Body of pancreas (tissue), 4 donors: Measurements from ENCODE around the gene DMD. TPM values are rescaled to one million over a fixed set of nuclear protein-coding genes. Genes with fewer than 3 reads are reported as not detected.

Source experiments
- ATAC-seq: fragments of 150-250 bp; one replicate; pipeline ENCODE4 v1.9.1; 2016
- DNase-seq, 4 donors: peaks; one replicate each; pipeline ENCODE4 v3.0.0-alpha.2; 2019
- H3K27ac ChIP-seq, 4 donors: fragments of 200-600 bp; sonication (generic); 1 replicate in 3 of 4; 2 replicates in 1 of 4; pipeline versions ENCODE4 v1.5.1 to v1.6.1; 2016 to 2019; ENCODE audit warnings: mild to moderate bottlenecking in 1 of 4, mixed read lengths in 1 of 4, moderate library complexity in 1 of 4
- H3K27me3 ChIP-seq, 2 donors: fragments of 200-600 bp; sonication (generic); one replicate each; pipeline ENCODE4 v1.6.0; 2016; ENCODE audit warnings: mild to moderate bottlenecking in 1 of 2
- H3K36me3 ChIP-seq, 2 donors: fragments of 200-600 bp; sonication (generic); replicated peaks in 1 of 2; 2 replicates each; pipeline ENCODE4 v1.5.1; 2016; ENCODE audit warnings: low read depth in 2 of 2; ENCODE audit not compliant: insufficient read depth in 1 of 2
- H3K4me1 ChIP-seq: fragments of 200-600 bp; sonication (generic); one replicate; pipeline ENCODE4 v1.6.0; 2016
- H3K4me3 ChIP-seq, 2 donors: fragments of 200-600 bp; sonication (generic); 1 replicate in 1 of 2; 2 replicates in 1 of 2; pipeline ENCODE4 v1.5.1; 2016 to 2019
- H3K9me3 ChIP-seq, 3 donors: fragments of 200-600 bp; sonication (generic); 1 replicate in 2 of 3; 2 replicates in 1 of 3; pipeline ENCODE4 v1.5.1; 2016
- POLR2A ChIP-seq, 3 donors: fragments of 450-650 bp; IDR thresholded peaks; one replicate each; pipeline ENCODE4 v1.6.1; 2016; ENCODE audit warnings: antibody characterized with exemption in 3 of 3, mild to moderate bottlenecking in 2 of 3
- WGBS, 2 donors: methylation state at CpG; one replicate each; pipeline ENCODE4 v1.1.5; 2017; 5-methylcytosine and 5-hydroxymethylcytosine counted together
- intact Hi-C: fragments of 100-400 bp; cut with DNase I; formaldehyde crosslinking; loops from one replicate; pipeline ENCODE4 v1.15.1; 2023
- total RNA-seq, 2 donors: library from RNA; depleted of rRNA; stranded (reverse); fragments of >200 nt; gene quantifications; one replicate each; pipeline ENCODE4 v1.1.0, GENCODE V29; 2016
- TF ChIP-seq, protein P1 (sequence below), 7 experiments: fragments of 450-650 bp in 4 of 7; fragments of 200-600 bp in 3 of 7; sonication (generic) in 3 of 7; IDR thresholded peaks; one replicate each; pipeline ENCODE4 v1.5.1; 2016 to 2019; ENCODE audit warnings: antibody characterized with exemption in 7 of 7

Gene DMD
- total RNA-seq, 2 donors from 2014 or later: 28.5 to 38.6 TPM

GRCh38 chrX:31240982-31241381, 1970.4 kb downstream of the DMD start:
- ATAC-seq (no peak), DNase-seq (no peak)
- H3K4me1 ChIP-seq: peaks cover 34% of the 10 kb centered on the region
- H3K4me3 ChIP-seq: no peak overlapping the region
- no peak overlapping the region for H3K27ac ChIP-seq
- intact Hi-C loops: no loop called here
- no peaks in the 10 kb centered on the region for H3K27me3 ChIP-seq
- H3K36me3 ChIP-seq: no peaks in the 10 kb centered on the region
- H3K9me3 ChIP-seq: no peaks in the 10 kb centered on the region
- 79 to 95% methylated on average over 3 of the region's 3 CpGs for WGBS, 2 donors
- TF ChIP-seq POLR2A (IDR thresholded peaks at IDR 0.05): no peak
- TF ChIP-seq, protein P1, sequence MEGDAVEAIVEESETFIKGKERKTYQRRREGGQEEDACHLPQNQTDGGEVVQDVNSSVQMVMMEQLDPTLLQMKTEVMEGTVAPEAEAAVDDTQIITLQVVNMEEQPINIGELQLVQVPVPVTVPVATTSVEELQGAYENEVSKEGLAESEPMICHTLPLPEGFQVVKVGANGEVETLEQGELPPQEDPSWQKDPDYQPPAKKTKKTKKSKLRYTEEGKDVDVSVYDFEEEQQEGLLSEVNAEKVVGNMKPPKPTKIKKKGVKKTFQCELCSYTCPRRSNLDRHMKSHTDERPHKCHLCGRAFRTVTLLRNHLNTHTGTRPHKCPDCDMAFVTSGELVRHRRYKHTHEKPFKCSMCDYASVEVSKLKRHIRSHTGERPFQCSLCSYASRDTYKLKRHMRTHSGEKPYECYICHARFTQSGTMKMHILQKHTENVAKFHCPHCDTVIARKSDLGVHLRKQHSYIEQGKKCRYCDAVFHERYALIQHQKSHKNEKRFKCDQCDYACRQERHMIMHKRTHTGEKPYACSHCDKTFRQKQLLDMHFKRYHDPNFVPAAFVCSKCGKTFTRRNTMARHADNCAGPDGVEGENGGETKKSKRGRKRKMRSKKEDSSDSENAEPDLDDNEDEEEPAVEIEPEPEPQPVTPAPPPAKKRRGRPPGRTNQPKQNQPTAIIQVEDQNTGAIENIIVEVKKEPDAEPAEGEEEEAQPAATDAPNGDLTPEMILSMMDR (IDR thresholded peaks at IDR 0.05): no peak

- Histone ChIP-seq H3K4me3 (no peak overlapping the region), H3K27ac (no peak overlapping the region), H3K9me3 (no peaks in the 10 kb centered on the region), H3K27me3 (no peaks in the 10 kb centered on the region), H3K4me1 (peaks cover 32% of the 10 kb centered on the region), H3K36me3 (no peaks in the 10 kb centered on the region)
- no peak for TF ChIP-seq POLR2A (IDR thresholded peaks at IDR 0.05)
- TF ChIP-seq, protein P1 (IDR thresholded peaks at IDR 0.05): no peak
- no peak for DNase-seq
- ATAC-seq: no peak
- intact Hi-C loops: no loop called here
- 67 to 80% methylated on average over 1 of the region's 1 CpG for WGBS, 2 donors
Measured at GRCh38 chrX:31237189-31237588, 1974.2 kb downstream of the DMD start.

DNA sequence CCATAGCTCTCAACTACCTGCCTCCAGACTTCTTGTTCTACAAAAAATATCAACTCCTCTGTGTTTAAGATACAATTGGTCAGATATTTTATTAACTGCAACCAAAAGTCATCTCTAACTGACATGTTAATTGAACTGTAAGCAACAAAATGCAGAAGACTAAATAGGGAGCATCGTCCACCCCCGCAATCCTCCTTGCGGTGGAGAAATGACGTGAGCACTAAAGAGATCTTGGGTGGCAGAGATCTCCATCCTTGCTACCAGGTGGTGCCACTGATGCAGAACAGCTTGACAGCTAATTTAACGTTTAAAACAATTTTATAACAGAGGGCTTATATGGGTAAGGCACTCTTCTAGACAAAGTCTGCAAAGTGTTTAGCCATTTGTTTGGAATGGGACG, 1975.1 kb downstream of the DMD start:
- DNase-seq (no peak), ATAC-seq (no peak)
- intact Hi-C loops: no loop called here
- H3K36me3 ChIP-seq: no peaks in the 10 kb centered on the region
- peaks cover 32% of the 10 kb centered on the region for H3K4me1 ChIP-seq
- TF ChIP-seq POLR2A (IDR thresholded peaks at IDR 0.05): no peak
- TF ChIP-seq, protein P1 (IDR thresholded peaks at IDR 0.05): no peak
- no peaks in the 10 kb centered on the region for H3K27me3 ChIP-seq
- no peaks in the 10 kb centered on the region for H3K9me3 ChIP-seq
- WGBS, 2 donors: 67 to 69% methylated on average over 6 of the region's 6 CpGs
- no peak overlapping the region for H3K27ac ChIP-seq
- no peak overlapping the region for H3K4me3 ChIP-seq

DNA sequence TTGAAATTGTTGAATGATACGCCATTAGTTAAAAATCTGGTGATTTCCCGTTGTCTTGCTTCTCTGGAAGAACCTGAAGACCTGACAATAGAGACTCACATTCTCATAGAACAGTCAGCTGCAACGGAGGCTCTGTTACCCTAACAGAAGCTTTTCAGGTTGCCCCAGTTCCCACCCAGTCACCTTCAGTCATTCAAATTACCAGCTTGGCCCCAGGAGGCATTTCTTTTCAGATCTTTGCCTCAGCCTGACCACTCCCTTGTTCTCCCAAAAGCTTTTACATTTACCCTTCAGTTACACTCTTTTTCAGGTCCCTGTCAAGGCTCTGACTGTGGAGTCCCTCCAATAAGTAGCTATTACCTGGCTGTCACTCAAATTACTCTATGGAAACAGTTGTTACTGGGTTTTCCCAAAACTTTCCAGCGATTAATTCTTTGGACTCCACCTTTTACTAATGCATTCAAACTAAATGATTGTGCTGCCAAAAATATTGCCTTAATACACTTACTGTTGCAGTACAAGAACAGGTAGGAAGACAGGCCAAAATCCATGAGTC, 1977.3 kb downstream of the DMD start:
- DNase-seq (no peak), ATAC-seq (no peak)
- Histone ChIP-seq H3K4me3 (no peak overlapping the region), H3K36me3 (no peaks in the 10 kb centered on the region), H3K27me3 (no peaks in the 10 kb centered on the region), H3K4me1 (peaks cover 25% of the 10 kb centered on the region), H3K9me3 (no peaks in the 10 kb centered on the region), H3K27ac (peak overlapping the region in 1 of 4 donors; percentile 34)
- intact Hi-C loops: no loop called here
- no peak for TF ChIP-seq POLR2A (IDR thresholded peaks at IDR 0.05)
- TF ChIP-seq, protein P1 (IDR thresholded peaks at IDR 0.05): no peak
- WGBS, 2 donors: 34 to 43% methylated on average over 4 of the region's 4 CpGs

DNA sequence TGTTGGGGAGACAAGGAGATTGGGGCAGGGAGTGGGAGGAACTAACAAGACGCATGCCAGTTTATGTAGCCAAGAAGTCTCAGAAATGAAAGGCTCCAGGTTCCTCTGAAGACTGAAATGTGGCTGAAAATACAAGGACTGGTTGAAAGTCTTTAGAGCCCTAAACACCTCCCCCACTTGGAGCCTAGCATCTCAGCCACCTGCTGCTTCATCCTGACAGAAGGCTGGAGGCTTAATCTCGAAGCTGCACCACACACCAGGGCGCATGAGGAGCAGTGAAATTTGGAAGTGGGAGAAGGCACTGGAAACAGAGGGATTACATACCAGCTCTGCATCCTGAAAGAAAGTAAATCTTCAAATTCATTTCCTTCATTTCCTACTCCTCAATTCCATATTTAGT, 1978.8 kb downstream of the DMD start:
- H3K27ac ChIP-seq: peak overlapping the region in 1 of 4 donors; percentile 5
- no peak for ATAC-seq
- no peak for DNase-seq
- no peaks in the 10 kb centered on the region for H3K36me3 ChIP-seq
- intact Hi-C loops: no loop called here
- peaks cover 11% of the 10 kb centered on the region for H3K4me1 ChIP-seq
- H3K4me3 ChIP-seq: no peak overlapping the region
- H3K9me3 ChIP-seq: no peaks in the 10 kb centered on the region
- 51 to 80% methylated on average over 3 of the region's 3 CpGs for WGBS, 2 donors
- H3K27me3 ChIP-seq: no peaks in the 10 kb centered on the region
- no peak for TF ChIP-seq POLR2A (IDR thresholded peaks at IDR 0.05)
- TF ChIP-seq, protein P1 (IDR thresholded peaks at IDR 0.05): no peak
